Hematopoietic multipotent progenitor cell treated with erythropoietin and hydrocortisone succinate and interleukin-3 and kit ligand, for 4 days (in vitro differentiated cells): ENCODE measurements around the gene RPS10.
"Not testable (repeated sequence)": the region's sequence is repeated elsewhere in the genome, so short reads cannot be mapped to it uniquely, and the experiment has no call there.

Source experiments
- DNase-seq: peaks from one replicate; pipeline ENCODE4 v3.0.0-alpha.2; 2015

Gene RPS10

DNA sequence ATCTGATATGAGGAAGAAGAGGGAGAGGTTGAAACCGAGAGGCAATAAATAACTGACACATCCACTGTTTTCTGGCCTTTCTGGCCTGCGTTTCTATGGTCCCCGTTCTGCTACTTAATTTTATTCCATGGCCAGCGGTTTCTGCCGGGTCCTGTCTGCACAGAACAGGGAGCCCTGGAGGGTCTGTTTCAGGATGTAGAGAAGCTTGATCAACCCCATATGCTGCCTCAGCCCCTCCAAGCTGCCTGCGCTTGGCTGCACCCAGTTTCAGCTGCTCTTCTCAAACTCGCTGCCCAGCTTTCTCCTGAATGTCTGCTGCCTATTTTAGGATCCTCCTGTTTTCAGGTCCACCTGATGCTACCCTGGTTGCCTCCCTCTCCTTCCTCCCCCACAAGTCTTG lies 21.5 kb upstream of the RPS10 start:
- no peak for DNase-seq

DNA sequence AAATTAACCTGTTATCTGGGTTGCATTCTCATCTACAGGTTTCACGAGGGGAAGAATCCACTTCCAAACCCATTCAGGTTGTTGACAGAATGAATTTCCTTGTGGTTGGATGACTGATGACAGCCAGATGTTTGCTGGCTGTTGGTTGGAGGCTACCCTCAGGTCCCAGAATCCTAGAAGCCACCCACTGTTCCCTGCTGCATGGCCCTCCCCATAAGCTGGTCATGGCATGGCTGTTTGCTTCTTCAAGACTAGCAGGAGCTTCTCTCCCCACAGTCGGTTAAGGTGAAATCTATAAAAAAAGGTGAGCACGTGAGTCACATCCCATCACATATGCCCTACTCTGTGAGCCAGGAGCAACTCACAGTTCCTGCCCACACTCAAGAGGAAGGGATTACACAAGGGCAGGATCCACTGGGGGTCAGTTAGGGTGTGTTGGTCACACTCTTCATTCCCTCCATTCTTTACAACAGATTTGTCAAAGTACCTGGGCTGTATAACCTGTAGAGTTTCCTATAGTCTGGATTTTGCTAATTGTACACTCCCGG lies 19.5 kb upstream of the RPS10 start:
- DNase-seq: no peak

GRCh38 chr6:34441526-34441925 lies 15.7 kb upstream of the RPS10 start:
- DNase-seq: no peak

GRCh38 chr6:34439442-34439841 lies 13.6 kb upstream of the RPS10 start:
- DNase-seq: no peak

GRCh38 chr6:34438705-34439104 lies 12.8 kb upstream of the RPS10 start:
- no peak for DNase-seq

DNA sequence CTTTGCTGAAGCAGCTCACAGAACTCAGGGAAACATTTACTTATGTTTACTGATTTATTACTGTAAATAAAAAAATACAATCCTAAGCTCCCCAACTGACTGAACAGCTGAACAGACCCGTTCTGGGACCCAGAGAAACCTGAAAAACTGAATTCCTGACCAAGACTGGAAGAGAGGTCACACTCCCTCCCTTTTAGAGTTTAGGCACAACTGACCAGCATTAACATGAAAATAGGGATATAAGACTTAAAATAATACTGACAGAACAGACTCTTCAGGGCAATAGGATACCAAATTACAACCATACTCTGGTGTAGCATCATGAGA lies 11.7 kb upstream of the RPS10 start:
- DNase-seq: no peak

- no peak for DNase-seq
These were observed 11.2 kb upstream of the RPS10 start for GRCh38 chr6:34436803-34437643.

GRCh38 chr6:34435916-34436315 lies 10.0 kb upstream of the RPS10 start:
- no peak for DNase-seq

- DNase-seq: no peak
These were observed 754 bp downstream of the RPS10 start for GRCh38 chr6:34425132-34425497.

DNA sequence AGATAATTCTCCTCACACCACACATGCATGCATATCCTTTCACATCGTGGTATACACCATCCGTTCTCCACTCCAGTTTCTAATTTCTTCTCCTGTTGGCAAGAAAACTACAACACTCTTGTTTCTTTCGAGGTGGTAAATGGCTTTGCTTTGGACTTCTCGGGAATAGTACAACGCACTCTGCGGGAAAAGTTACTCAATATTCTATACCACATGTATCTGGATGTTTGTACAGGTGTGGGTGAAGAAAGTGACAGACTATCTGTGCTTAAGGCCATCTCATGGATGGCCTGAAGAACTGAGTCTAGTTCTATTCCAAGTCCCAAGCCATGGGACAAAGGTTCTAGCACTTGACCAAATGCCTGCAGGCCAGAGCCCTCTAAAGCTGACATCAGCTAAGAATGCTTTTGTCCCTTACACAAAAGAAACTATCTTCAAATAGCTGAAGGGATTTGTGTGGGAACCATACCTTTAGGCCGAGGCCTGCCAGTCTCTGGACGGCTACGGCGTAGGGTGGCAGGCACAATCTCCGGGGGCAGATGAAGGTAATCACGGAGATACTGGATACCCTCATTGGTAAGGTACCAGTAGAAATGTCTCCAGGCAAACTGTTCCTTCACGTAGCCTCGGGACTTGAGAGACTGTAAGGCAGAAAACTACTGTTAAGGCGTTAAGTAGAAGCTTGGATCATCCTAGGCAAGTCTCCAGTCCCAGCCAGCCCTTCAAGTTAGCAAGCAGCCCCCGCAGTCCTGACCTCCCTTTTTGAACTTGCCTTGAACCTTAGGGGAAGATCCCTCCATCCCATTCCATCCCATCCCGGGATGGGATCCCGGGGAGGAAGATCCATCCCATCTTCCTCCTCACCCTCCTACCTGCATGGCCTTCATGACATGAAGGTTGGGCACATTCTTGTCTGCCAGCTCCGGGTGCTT lies 1.4 kb downstream of the RPS10 start:
- DNase-seq: no peak

DNA sequence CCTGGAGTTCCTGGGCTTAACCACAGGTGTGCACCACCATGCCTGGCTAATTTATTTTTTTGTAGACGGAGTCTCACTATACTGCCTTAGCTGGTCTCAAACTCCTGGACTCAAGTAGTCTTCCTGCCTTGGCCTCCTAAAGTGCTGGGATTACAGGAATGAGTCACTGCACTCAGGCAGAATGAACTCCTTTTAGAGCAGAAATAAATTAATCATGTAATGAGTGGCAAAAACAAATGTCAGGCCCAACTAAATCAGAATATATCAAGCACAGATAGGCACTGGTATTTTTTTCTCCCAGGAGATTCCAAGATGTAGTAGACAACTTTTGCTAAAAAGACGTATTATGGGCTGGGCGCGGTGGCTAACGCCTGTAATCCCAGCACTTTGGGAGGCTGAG lies 2.6 kb downstream of the RPS10 start:
- no peak for DNase-seq

DNA sequence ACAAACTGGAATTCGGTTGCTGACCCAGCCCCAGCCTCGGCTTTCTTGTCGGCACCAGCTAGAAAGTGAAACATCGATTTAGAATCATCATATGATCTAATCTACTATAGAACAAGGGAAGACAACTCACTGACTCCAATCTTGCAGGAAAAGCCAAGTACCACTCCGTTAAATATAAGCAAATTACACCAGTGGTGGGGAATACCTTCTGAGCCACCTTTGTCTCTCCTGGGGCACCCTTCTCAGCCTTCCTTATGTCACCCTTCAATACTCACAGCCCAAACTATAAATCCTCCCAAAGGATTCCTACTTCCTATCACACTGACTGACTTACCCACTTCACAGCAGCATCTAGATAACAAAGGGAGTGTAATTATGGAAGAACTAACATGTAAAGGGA lies 7.5 kb downstream of the RPS10 start:
- DNase-seq: no peak

GRCh38 chr6:34416877-34417371 lies 8.9 kb downstream of the RPS10 start:
- no peak for DNase-seq

- DNase-seq: peak; percentile 92
These were observed 10.6 kb downstream of the RPS10 start for GRCh38 chr6:34414999-34415858.

- DNase-seq: no peak
These were observed 13.1 kb downstream of the RPS10 start for GRCh38 chr6:34412643-34413214.

DNA sequence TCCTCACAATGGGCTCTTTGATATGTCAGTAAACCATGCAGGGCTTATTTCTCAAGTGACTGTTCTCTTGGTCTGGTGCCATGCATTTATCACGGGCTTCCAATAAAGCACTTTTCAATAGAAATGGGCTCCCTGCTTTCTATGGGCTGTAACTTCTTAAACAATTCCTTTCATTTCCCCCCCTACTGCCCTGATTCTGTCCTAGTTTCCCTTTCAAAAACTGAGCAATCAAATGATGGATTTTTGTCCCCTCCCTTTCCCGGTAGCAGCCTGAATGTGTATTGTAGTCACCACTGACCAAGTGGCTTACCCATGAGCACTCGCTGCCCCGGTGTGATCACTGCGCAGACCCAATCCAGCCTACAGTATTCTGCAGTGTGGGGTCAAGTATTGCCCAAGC lies 13.9 kb downstream of the RPS10 start:
- DNase-seq: no peak

- DNase-seq: not testable (repeated sequence)
These were observed 18.0 kb downstream of the RPS10 start for GRCh38 chr6:34407915-34408314.

- no peak for DNase-seq
These were observed 29.4 kb downstream of the RPS10 start for GRCh38 chr6:34396518-34396917.

GRCh38 chr6:34393966-34394305 lies 31.9 kb downstream of the RPS10 start:
- no peak for DNase-seq

GRCh38 chr6:34393191-34393965 lies 32.5 kb downstream of the RPS10 start:
- DNase-seq: peak; percentile 86

- peak; percentile 98 for DNase-seq
These were observed 33.2 kb downstream of the RPS10 start, which contains the start of gene NUDT3 for GRCh38 chr6:34392497-34393190. Gene NUDT3, minus strand, starts transcription at chr6:34392669. Its CDS starts 307 bp downstream, at chr6:34392362.
